Measurements from ENCODE around the gene NUDCD2.
A peak's percentile ranks its signal among the peaks of the same experiment; 100 is the strongest.
"Not testable (repeated sequence)": the region's sequence is repeated elsewhere in the genome, so short reads cannot be mapped to it uniquely, and the experiment has no call there.

NUDCD2 gene

DNA sequence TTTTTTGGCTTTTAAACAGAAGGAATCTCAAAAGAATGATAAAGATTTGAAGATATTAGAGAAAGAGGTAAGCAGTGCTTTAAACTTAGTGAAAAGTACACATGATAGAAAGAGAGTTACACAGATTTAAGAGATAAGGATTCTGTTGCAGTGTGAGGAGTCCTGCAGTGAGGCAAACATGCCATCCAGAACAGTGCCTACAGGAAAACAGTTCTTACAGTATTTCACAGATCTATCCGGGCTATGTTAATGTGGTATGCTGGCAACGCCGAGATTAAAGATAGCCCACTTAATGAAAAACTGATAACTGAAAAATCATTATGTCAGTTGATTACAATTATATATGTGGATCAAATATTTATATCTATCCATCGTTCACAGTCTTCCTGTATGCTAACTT lies 7.8 kb upstream of the NUDCD2 start:
- DNase-seq (ENCODE audit: low spot score) = no peak

DNA sequence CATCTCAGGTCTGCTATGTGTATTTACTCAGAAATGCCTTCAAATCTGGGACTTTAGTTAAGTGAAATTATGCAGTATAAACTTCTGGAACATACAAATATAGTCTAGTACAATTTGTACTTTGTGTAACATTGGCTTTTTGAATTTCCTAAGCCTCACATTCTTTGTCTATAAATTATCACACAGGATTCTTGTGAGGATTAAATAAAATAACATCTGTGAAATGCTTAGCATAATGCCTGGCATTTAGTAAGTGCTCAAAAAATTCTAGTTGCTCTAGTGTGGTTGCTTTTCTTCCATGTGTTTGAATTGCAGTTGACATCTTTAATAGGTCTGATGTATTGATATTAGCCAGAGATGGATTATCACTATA lies 3.1 kb upstream of the NUDCD2 start:
- DNase-seq (ENCODE audit: low spot score) = no peak

DNA sequence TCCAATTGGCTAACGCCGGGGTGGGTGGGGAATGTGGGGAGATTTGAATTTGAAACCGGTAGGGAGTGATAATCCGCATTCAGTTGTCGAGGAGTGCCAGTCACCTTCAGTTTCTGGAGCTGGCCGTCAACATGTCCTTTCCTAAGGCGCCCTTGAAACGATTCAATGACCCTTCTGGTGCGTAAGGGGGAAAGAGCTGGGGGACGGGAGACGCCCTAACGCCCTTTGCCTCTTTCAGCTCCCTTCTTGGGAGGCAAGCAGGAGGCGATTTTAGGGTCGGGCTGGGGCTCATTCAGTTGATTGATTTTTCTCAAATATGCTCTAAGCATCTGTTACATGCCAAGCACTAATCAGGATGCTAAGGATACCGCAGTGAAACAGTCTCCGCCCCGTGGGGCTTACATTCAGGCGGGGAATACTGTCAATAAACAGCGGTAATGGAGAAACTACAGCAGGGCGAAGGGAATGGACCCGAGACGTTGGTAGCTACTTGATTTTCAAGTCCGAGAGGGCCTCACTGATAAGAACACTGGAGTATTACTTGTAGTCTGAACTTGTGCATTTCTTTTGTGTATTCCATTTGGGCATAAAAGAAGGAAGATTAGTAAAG lies 765 bp upstream of the NUDCD2 start, which contains the start of gene HMMR:
HMMR (plus strand) TSS at position 71 of the 610 bp plus-strand sequence; CDS start at position 132, 61 bp downstream.
- peak; percentile 73 for DNase-seq (ENCODE audit: low spot score)

DNA sequence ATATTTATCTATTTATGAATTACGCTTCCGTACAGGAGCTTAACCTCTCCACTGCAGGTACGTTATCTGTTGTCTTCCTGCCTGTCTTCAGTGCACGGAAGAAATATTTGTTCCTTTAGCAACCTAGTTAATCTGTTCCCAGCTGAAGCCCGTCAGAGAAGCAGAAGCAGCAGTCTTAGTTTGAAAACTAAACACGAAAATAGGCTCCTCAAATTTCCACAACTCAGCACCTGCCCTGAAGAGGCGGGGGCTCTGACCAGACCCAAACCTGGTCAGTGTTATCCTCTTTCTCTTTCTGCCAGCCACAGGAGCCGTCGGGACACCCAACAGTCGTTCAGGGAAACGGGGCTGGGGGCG lies 462 bp downstream of the NUDCD2 start:
- peak; percentile 61 for DNase-seq (ENCODE audit: low spot score)

DNA sequence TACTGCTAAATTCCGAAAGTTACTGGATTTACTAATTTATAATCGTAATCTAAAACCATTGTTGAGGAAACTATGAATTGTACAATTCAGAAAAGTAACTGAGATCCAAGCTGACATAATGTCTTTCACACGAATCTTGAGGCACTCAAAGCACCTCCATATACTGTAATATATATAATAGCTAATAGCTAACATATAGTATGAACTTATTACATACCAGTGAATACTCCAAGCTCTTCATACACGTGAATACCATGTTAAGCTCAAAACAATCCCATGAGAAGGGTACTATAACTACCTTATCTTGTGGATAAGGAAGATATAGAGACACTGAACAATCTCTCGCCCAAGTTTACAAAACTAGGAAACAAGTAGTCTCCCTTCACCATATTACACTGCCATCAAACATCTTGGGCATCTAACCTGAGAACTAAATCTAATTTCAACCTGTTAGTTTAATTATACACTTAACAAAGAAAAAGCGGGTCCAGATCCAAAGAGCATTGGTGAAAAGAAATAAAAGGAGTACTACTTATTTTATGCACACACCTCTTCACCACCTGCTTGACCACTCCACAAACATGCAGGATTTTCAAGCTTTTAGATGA lies 1.0 kb downstream of the NUDCD2 start:
- DNase-seq (ENCODE audit: low spot score) = peak; percentile 16

DNA sequence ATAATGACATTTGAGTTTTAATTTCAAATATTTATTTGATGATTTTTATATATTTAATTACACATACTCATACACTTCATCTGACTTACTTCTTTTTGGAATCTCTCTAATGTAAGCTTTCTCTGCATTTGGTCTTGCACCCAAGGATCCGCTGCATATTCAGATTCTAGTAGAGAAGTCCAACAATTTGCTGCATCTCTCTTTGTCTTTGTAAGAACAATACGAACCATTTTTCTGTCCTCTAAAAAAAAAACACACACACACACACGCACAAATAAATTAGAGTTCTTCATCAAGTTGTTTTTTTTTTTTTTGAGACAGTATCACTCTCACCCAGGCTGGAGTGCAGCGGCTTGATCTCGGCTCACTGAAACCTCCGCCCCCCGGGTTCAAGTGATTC lies 3.1 kb downstream of the NUDCD2 start:
- DNase-seq (ENCODE audit: low spot score) = no peak

DNA sequence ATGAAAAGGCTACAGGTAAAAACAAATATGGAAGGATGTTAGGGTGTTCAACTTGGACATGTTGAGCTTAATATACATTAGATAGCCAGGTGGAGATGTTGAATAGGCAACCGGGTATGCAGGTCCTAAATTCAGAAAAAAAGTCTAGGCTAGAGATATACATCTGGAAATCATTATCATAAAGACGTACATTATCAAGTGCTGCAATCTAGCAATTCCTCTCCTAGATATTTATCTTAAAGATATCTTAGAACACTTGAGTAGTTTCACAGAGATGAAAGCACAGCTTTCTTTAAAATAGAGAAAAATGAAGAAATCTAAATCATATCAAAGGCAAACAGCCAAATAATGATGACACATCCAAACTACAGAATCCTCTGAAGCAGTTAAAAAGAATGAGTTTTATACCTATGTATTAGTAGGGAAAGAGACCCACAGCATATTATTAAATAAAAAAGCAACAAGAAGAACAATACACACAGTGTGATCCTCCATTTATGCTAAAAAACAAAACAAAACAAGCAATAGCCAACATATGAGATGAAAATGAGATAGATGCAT lies 3.8 kb downstream of the NUDCD2 start:
- DNase-seq (ENCODE audit: low spot score) = no peak

DNA sequence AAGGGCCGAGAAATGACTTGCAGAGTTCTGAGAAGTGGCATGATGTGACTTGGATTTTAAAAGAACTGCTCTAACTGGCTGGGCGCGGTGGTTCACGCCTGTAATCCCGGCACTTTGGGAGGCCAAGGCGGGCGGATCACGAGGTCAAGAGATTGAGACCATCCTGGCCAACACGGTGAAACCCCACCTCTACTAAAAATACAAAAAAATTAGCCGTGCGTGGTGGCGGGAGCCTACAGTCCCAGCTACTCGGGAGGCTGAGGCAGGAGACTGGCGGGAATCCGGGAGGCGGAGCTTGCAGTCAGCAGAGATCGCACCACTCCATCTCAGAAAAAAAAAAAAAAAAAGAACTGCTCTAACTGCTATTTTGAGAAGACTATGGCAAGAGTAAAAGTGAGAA lies 4.5 kb downstream of the NUDCD2 start:
- not testable (repeated sequence) for DNase-seq (ENCODE audit: low spot score)

DNA sequence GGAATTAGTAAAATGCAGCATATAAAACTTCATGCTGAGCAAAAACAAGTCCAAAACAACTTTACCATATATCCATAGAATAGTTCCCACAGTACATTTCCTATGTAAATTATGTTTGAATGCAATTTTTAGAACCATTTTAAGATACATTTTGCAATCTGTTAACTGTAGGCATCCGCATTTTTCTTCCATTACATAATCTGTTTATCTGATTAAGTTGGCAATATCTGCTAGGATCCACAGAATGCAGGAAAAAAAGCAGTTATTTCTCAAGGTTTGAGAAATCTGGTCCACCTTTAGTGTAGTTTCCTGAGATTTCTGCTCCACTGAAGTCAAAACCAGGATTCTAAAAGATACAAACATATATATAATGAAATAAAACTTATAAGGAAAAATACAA lies 6.2 kb downstream of the NUDCD2 start:
- DNase-seq (ENCODE audit: low spot score) = no peak

DNA sequence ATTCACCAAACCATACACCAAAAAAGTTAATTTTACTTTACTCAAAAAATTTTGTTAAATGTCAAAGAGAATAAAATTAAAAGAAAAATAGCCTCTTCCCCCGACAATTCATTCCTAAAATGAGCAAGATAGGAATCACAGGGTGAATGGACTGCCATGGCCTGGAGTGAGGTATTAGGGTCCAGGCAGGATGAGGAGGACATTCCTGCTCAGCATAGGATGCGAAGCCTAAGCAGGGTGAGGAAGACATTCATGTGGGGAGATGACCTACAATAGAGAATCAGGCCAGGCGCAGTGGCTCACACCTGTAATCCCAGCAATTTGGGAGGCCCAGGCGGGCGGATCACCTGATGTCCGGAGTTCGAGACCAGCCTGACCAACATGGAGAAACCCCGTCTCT lies 8.4 kb downstream of the NUDCD2 start:
- no peak for DNase-seq (ENCODE audit: low spot score)

DNA sequence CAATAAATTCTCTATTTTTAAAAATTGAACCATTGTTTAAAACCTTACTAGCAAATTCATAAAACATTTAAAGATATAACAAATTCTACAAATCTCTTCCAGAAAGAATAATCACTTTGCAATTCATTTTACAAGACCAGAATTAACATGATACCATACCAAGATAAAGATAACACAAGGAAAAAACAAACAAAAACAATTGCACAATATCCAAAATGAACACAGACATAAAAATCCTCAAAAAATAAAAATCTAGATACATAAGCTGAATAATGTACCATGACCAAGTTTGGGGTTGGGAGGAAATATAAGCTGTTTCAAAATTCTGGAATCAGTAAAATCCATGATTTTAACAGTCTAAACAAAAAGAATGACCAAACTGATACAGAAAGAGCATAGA lies 11.4 kb downstream of the NUDCD2 start:
- DNase-seq (ENCODE audit: low spot score) = no peak

DNA sequence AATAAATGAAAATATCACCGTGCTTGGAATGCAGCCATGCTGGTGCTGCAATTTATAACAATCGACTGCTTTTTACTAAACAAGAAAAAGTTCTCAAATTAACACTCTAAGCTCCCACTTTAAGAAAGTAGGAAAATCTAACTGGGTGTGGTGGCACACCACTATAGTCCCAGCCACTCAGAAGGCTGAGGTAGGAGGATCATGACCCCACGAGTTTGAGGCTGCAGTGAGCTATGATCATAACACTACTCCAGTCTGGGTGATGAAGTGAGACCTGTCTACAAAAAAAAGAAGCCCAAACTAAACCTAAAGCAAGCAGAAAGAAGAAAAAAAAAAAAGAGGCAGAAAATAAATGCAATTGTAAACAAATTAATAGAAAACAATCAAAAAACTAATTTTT lies 12.0 kb downstream of the NUDCD2 start:
- DNase-seq (ENCODE audit: low spot score) = no peak

DNA sequence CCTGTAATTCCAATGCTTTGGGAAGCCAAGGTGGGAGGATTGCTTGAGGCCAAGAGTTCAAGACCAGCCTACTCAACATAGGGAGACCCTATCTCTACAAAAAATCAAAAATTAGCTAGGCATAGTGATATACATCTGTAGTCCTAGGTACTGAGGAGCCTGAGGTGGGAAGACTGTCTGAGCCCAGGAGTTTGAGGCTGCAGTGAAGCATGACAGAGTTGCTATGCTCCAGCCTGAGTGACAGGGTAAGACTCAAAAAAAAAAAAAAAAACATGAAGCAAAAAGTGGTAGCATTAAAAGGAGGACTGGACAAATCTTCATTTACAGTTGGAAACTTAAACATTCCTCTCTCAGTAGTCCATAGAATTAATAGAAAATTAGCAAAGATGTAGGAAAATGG lies 12.7 kb downstream of the NUDCD2 start:
- no peak for DNase-seq (ENCODE audit: low spot score)

DNA sequence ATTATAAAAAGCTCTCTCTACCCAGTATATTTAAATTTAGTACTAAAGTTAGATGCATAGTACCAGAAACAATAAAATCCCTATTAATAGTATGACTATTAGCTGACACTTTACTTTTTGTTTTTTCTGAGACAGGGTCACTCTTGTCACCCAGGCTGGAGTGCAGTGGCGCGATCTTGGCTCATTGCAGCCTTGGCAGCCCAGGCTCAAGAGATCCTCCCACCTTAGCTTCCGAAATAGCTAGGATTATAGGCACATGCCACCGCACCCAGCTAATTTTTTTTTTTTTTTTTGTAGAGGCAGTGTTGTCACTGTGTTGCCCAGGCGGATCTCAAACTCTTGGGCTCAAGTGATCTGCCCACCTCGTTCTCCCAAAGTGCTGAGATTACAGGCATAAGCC lies 14.6 kb downstream of the NUDCD2 start:
- DNase-seq (ENCODE audit: low spot score) = no peak

DNA sequence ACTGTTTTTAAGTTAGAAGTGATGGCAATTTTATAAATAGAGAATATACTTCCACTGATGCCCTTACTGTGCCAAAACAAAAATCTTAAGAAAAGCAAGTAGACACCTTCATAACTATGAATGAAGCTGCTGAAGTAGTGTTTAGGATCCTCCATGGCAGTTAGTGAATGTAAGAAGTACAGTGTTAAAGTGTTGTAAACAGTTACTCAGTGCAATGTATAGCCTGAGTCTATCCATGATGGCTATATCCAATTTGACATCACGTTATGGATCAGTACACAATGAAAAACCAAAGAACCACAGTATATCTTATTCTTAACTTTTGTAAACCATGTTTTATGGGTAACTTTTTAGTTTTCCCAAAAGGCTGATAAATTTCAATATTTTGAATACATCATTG lies 15.4 kb downstream of the NUDCD2 start:
- no peak for DNase-seq (ENCODE audit: low spot score)

DNA sequence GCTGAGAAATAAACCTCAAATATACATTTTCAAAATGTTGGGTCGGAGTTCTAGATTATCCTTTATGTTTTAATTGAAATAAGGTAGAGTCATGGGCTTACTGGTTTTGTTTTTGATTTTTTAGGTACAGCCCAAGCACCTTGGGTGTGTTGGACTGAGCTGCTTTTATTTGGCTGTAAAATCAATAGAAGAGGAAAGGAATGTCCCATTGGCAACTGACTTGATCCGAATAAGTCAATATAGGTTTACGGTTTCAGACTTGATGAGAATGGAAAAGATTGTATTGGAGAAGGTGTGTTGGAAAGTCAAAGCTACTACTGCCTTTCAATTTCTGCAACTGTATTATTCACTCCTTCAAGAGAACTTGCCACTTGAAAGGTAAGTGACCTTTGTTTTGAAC lies 18.9 kb downstream of the NUDCD2 start:
- DNase-seq (ENCODE audit: low spot score) = no peak

DNA sequence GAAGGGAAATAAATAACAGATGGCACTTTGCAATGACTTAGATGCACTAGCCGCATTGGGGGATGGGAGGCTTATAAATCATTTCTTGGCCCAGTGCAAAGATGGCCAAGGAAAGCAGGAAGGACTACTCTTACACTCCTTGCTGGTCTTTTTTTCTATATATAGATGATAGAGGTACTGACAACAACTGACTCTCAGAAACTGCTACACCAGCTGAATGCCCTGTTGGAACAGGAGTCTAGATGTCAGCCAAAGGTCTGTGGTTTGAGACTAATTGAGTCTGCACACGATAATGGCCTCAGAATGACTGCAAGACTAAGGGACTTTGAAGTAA lies 20.8 kb downstream of the NUDCD2 start:
- peak; percentile 30 for DNase-seq (ENCODE audit: low spot score)

DNA sequence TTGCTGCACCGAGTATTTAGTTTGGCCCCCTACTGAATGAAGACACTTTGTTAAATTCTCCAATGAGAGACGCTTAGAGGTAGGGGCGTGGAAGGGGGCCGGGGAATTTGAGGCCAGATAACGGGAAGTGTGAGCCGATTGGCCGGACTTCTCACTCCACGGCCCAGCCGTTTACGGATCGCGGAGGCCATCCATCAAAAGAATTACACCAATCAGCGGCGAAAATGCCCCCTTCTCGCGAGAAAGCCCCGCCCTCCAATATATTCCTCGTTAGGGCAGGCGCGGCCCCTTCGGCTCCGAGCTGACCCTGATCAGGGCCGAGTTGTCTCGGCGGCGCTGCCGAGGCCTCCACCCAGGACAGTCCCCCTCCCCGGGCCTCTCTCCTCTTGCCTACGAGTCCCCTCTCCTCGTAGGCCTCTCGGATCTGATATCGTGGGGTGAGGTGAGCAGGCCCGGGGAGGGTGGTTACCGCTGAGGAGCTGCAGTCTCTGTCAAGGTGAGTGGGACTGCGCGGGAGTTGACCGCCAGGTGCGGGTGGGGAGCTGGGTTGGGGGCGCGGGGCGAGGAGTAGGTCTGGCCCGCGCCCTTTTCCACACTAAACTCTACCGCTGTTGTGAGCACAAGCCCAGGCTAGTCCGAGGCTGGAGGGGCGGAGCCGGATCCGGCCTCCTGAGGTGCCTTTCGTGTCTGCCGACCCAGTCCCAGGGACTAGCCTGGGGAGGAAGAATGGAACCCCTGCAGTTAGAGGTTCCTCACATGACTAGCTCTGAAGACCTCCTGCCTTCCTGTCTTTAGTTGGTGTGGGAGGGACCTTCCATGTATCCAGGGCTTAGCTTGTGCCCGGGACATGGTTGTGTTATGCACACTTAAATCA lies 22.4 kb downstream of the NUDCD2 start, which contains the start of gene CCNG1:
CCNG1 (plus strand) TSS at position 287 of the 874 bp plus-strand sequence. CDS start 1,662 bp downstream, outside the sequence.
- DNase-seq (ENCODE audit: low spot score) = peak; percentile 98

DNA sequence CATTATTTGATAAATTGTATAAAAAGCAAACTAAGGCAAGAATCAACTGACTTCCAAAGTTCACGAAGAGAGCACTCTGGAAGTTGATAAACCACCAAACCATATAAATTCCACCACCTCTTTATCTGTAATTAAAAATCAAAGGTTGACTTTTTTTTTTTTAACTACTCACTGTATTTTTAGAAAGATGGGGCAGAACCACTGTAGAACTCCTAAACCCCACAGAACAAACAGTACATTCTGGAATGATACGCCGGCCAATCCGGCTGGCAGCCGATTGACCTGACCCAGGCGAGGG lies 22.9 kb downstream of the NUDCD2 start:
- no peak for DNase-seq (ENCODE audit: low spot score)

DNA sequence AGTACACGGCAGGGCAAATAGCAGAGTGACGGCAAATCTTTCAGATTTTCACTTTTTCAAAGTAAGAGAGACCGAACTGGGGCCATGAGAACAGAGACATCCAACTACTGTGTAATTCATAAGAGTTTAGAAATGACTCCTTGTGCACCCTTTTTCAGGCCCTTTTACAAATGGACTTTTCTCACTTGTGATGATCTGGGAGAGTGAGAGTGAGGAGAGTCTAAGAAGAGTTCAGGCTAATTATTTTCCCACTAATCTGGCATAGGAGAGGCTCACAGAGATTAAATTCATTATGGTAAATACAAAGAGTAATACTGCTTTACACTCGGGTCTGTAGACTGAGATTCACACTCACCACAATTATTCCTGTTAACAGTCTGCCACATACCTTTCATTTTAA lies 23.4 kb downstream of the NUDCD2 start:
- DNase-seq (ENCODE audit: low spot score) = peak; percentile 20

DNA sequence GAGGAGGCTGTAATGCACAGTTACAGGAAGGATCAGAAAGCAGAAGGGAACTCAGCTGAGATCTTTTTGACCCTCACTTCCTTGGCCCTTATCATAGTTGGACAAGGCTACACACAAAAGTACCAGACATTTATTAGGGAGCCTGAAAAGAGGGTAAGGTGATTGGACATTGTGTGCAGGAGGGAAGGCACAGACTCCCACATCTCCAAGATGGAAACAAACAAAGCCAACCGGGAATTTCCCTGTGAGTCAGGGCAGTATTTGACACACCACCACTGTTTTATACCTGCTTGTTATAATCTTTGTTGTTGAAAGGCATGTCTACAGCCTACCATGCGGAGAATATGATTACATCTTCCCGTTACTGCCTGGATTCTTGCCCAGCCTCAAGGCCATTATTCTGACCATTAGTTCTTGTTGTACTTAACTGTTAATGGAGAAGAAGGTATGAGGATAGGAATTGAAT lies 25.5 kb downstream of the NUDCD2 start:
- no peak for DNase-seq (ENCODE audit: low spot score)

DNA sequence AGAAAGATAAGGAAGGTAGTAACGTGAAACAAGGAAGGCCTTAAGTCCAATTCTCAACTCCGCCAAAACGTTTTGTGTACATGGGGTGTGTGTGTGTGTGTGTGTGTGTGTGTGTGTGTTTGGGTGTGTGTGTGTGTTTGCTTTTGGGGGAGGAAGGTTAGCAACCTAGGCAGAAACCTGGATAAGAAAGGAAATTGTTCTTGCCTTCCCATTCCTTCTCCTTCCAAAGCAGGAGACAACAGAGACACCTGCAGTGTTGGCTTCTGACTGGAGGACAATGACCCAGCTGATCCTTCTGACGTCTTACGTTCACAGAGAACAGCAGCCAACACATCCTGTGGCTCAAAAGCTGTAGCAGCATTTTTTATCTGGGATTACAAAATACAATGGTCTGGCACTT lies 26.6 kb downstream of the NUDCD2 start:
- DNase-seq (ENCODE audit: low spot score) = no peak

DNA sequence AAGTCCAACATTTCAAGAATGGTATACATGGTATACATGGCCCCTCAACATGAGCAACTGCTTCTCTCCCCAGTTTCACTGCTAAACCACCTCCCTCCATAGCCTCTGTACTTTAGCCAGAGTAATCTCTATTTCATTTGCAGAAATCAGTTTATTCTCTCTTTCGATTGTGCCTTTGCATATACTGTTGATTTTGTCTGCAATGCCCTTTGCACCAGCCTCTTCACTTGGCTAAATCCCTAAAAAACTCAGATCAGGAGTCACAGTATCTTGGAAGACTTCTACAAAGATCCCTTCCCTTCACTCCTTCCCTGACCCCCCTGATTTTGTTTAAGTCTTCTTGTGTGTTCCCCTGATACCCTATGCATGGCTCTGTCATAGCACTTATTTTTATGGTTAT lies 27.4 kb downstream of the NUDCD2 start:
- no peak for DNase-seq (ENCODE audit: low spot score)

Data from SW480 (cell line).